K562 (cell line): ENCODE measurements around the gene NAPB. TPM values are rescaled to one million over a fixed set of nuclear protein-coding genes. Genes with fewer than 3 reads are reported as not detected.
A peak's percentile ranks its signal among the peaks of the same experiment; 100 is the strongest.

Experiments used
- ASH1L ChIP-seq: fragments of 450-650 bp; IDR thresholded peaks from 2 replicates; pipeline ENCODE4 v1.6.1; 2018; ENCODE audit warnings: borderline replicate concordance, mild to moderate bottlenecking, low read depth; ENCODE audit not compliant: partially characterized antibody
- CBFA2T3 ChIP-seq: fragments of 450-650 bp; IDR thresholded peaks from 2 replicates; pipeline ENCODE4 v1.6.1; 2017
- CREB1 ChIP-seq, 2 experiments: sonication (generic) in 1 of 2; formaldehyde crosslinking in 1 of 2; IDR thresholded peaks; 2 replicates each; pipeline versions ENCODE4 v1.6.1 to v1.8.0; 2012 to 2022; ENCODE audit warnings: inconsistent platforms in 1 of 2, mild to moderate bottlenecking in 1 of 2, missing genetic modification reagents in 1 of 2, moderate library complexity in 1 of 2
- EP400 ChIP-seq: fragments of 450-650 bp; IDR thresholded peaks from 2 replicates; pipeline ENCODE4 v1.6.1; 2017; ENCODE audit warnings: antibody characterized with exemption, mild to moderate bottlenecking, moderate library complexity
- HMGN3 ChIP-seq: IDR thresholded peaks from 2 replicates; pipeline ENCODE4 v1.6.1; 2011; ENCODE audit warnings: borderline replicate concordance, low read depth, mild to moderate bottlenecking, mixed read lengths, low read length; ENCODE audit not compliant: insufficient read length; ENCODE audit errors: extremely low read depth
- KDM5B ChIP-seq: fragments of 200-600 bp; sonication (generic); IDR thresholded peaks from 2 replicates; pipeline ENCODE4 v1.6.1; 2012; ENCODE audit warnings: low read depth, mild to moderate bottlenecking, moderate library complexity, low read length, control low read depth, inconsistent platforms; ENCODE audit not compliant: insufficient replicate concordance
- MYC ChIP-seq, 2 experiments: fragments of 250-450 bp in 1 of 2; sonication (Bioruptor Pico) in 1 of 2; IDR thresholded peaks; 2 replicates each; pipeline versions ENCODE4 v1.5.1 to v1.6.1; 2012 to 2021; ENCODE audit warnings: low read depth in 2 of 2, borderline replicate concordance in 1 of 2, improper control_type of control experiment in 1 of 2, low read length in 1 of 2, mild to moderate bottlenecking in 1 of 2, moderate library complexity in 1 of 2
- NR2C2 ChIP-seq, 2 experiments: fragments of 200-800 bp in 1 of 2; sonication (Bioruptor generic) in 1 of 2; sonication (generic) in 1 of 2; formaldehyde crosslinking in 1 of 2; IDR thresholded peaks; 2 replicates each; pipeline versions ENCODE4 v1.6.1 to v1.8.0; 2016 to 2022; ENCODE audit warnings: mild to moderate bottlenecking in 1 of 2, missing compliant biosample characterization in 1 of 2, missing genetic modification characterization in 1 of 2, missing genetic modification reagents in 1 of 2
- RBBP5 ChIP-seq: fragments of 200-600 bp; sonication (generic); IDR thresholded peaks from 2 replicates; pipeline ENCODE4 v1.6.1; 2012; ENCODE audit warnings: borderline replicate concordance, mild to moderate bottlenecking, low read length, control low read depth, inconsistent platforms; ENCODE audit not compliant: insufficient read depth, poor library complexity, severe bottlenecking
- TAF1 ChIP-seq: IDR thresholded peaks from 2 replicates; pipeline ENCODE4 v1.6.1; 2011; ENCODE audit warnings: mild to moderate bottlenecking, low read length, moderate library complexity; ENCODE audit not compliant: insufficient read depth, control insufficient read depth, severe bottlenecking; ENCODE audit errors: extremely low read depth
- TAF9B ChIP-seq: fragments of 450-650 bp; IDR thresholded peaks from 2 replicates; pipeline ENCODE4 v1.6.1; 2018; ENCODE audit warnings: mild to moderate bottlenecking; ENCODE audit not compliant: partially characterized antibody
- TBP ChIP-seq: optimal IDR thresholded peaks from 2 replicates; pipeline ENCODE3; 2011; ENCODE audit warnings: low read depth, low read length, improper control_type of control experiment
- ZBTB7A ChIP-seq: IDR thresholded peaks from 2 replicates; pipeline ENCODE4 v1.6.1; 2011; ENCODE audit warnings: low read depth, mild to moderate bottlenecking, low read length, moderate library complexity, borderline replicate concordance; ENCODE audit not compliant: control insufficient read depth
- ZNF282 ChIP-seq: sonication (generic); formaldehyde crosslinking; IDR thresholded peaks from 2 replicates; pipeline ENCODE4 v1.8.1; 2023; ENCODE audit warnings: missing genetic modification reagents
- ZNF511 ChIP-seq: sonication (generic); formaldehyde crosslinking; IDR thresholded peaks from 2 replicates; pipeline ENCODE4 v1.8.0; 2022; ENCODE audit warnings: mild to moderate bottlenecking, missing genetic modification reagents
- ZNF764 ChIP-seq: fragments of 250-450 bp; sonication (Bioruptor Pico); IDR thresholded peaks from 2 replicates; pipeline ENCODE4 v1.4.0; 2020; ENCODE audit warnings: low read depth, mild to moderate bottlenecking, moderate library complexity
- ZNF766 ChIP-seq: fragments of 200-800 bp; sonication (Bioruptor generic); conservative IDR thresholded peaks from 2 replicates; pipeline ENCODE4 v1.6.1; 2016; ENCODE audit warnings: missing genetic modification characterization, missing compliant biosample characterization
- polyA plus RNA-seq, 8 experiments: library from polyadenylated mRNA; depleted of rRNA in 4 of 8; stranded (reverse) in 5 of 8; unstranded in 3 of 8; fragments of >200 nt; fragmentation: Nextera tagmentation in 2 of 8; fragmentation: Illumina TruSeq in 1 of 8; extraction: Ambion mirVana in 2 of 8; extraction: Trizol in 1 of 8; gene quantifications; 2 replicates each; pipeline versions ENCODE4 v1.2.1 to v1.2.3, GENCODE V29; 2011 to 2014; ENCODE audit warnings: inconsistent platforms in 1 of 8, missing spikeins in 1 of 8
- total RNA-seq, 7 experiments: library from RNA; depleted of rRNA in 6 of 7; stranded (reverse); fragments of >200 nt in 6 of 7; fragmentation: Illumina TruSeq in 2 of 7; extraction: Trizol in 2 of 7; gene quantifications; 2 replicates each; pipeline versions ENCODE4 v1.2.1 to v1.2.3, GENCODE V29; 2011 to 2021; ENCODE audit warnings: low replicate concordance in 1 of 7
- TF ChIP-seq, protein P1 (sequence below): fragments of 450-650 bp; IDR thresholded peaks from 2 replicates; pipeline ENCODE4 v1.6.1; 2016; ENCODE audit warnings: antibody characterized with exemption
- TF ChIP-seq, protein P2 (sequence below), 2 experiments: IDR thresholded peaks; 2 replicates each; pipeline ENCODE4 v1.6.1; 2011; ENCODE audit warnings: borderline replicate concordance in 1 of 2, control low read depth in 1 of 2, low read depth in 1 of 2, low read length in 1 of 2, mild to moderate bottlenecking in 1 of 2, mixed read lengths in 1 of 2, moderate library complexity in 1 of 2; ENCODE audit not compliant: insufficient read depth in 1 of 2, insufficient read length in 1 of 2, poor library complexity in 1 of 2, severe bottlenecking in 1 of 2; ENCODE audit errors: extremely low read depth in 1 of 2
- TF ChIP-seq, protein P3 (sequence below), 2 experiments: fragments of 450-650 bp in 1 of 2; sonication (generic) in 1 of 2; formaldehyde crosslinking; conservative IDR thresholded peaks; 2 replicates each; pipeline versions ENCODE4 v1.4.0 to v1.8.1; 2020 to 2022; ENCODE audit warnings: mild to moderate bottlenecking in 1 of 2, missing genetic modification reagents in 1 of 2

Gene NAPB
- total and polyA plus RNA-seq, 9 of the 15 experiments (the other 6 are each of a cell fraction or from before 2014, with no cell fraction given): 1.4 to 7.7 (median 5.2) TPM

GRCh38 chr20:23350196-23350903, 70.9 kb downstream of the NAPB start, which contains the start of gene NXT1 (continued):
- TF ChIP-seq ZBTB7A (peak; percentile 6; the same call in 1 of the 2 replicates), ZNF282 (CRISPR knock-in tag) (0 out of 2 replicates have a peak, but pooled peaks have one; percentile 68), RBBP5 (peak; percentile 24), ASH1L (peak; percentile 19), ZNF764 (no peak), TAF1 (peak; percentile 22), NR2C2 (CRISPR knock-in tag; IDR thresholded peaks at IDR 0.05) (no peak), NR2C2 (tag; IDR thresholded peaks at IDR 0.05) (peak; percentile 88), MYC (IDR thresholded peaks at IDR 0.05; ENCODE audit: low read depth, low read length) (peak; percentile 76), MYC (CRISPR knock-in tag; IDR thresholded peaks at IDR 0.05; ENCODE audit: borderline replicate concordance, low read depth) (no peak), CBFA2T3 (0 out of 2 replicates have a peak, but pooled peaks have one; percentile 15), ZNF766 (peak; percentile 33; the same call in 1 of the 2 replicates), ZNF511 (CRISPR knock-in tag) (peak; percentile 80; the same call in 1 of the 2 replicates), CREB1 (IDR thresholded peaks at IDR 0.05) (peak; percentile 21; the same call in 1 of the 2 replicates), CREB1 (CRISPR knock-in tag; IDR thresholded peaks at IDR 0.05) (peak; percentile 76), TBP (peak; percentile 71), TAF9B (peak; percentile 42), EP400 (peak; percentile 89), KDM5B (peak; percentile 71), HMGN3 (peak; percentile 5)
- TF ChIP-seq, protein P1, sequence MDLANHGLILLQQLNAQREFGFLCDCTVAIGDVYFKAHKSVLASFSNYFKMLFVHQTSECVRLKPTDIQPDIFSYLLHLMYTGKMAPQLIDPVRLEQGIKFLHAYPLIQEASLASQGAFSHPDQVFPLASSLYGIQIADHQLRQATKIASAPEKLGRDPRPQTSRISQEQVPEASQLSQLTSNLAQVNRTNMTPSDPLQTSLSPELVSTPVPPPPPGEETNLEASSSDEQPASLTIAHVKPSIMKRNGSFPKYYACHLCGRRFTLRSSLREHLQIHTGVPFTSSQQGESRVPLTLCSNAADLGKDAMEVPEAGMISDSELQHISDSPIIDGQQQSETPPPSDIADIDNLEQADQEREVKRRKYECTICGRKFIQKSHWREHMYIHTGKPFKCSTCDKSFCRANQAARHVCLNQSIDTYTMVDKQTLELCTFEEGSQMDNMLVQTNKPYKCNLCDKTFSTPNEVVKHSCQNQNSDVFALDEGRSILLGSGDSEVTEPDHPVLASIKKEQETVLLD: 0 out of 2 replicates have a peak, but pooled peaks have one; percentile 17
- TF ChIP-seq, protein P2, sequence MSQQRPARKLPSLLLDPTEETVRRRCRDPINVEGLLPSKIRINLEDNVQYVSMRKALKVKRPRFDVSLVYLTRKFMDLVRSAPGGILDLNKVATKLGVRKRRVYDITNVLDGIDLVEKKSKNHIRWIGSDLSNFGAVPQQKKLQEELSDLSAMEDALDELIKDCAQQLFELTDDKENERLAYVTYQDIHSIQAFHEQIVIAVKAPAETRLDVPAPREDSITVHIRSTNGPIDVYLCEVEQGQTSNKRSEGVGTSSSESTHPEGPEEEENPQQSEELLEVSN (IDR thresholded peaks at IDR 0.05; ENCODE audit: borderline replicate concordance in 1 of 2, extremely low read depth in 1 of 2, insufficient read depth in 1 of 2, insufficient read length in 1 of 2, low read depth in 1 of 2, low read length in 1 of 2, poor library complexity in 1 of 2, severe bottlenecking in 1 of 2): peak; percentile 91
- TF ChIP-seq, protein P3, sequence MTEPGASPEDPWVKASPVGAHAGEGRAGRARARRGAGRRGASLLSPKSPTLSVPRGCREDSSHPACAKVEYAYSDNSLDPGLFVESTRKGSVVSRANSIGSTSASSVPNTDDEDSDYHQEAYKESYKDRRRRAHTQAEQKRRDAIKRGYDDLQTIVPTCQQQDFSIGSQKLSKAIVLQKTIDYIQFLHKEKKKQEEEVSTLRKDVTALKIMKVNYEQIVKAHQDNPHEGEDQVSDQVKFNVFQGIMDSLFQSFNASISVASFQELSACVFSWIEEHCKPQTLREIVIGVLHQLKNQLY (CRISPR knock-in tag; conservative IDR thresholded peaks at IDR 0.05): 0 out of 4 replicates have a peak, but pooled peaks of 1 of the 2 experiments have one; percentile 44
